Testis (tissue), 2 donors: ENCODE results near the gene DSN1.

Experiments used
- CTCF ChIP-seq, 3 experiments: fragments of 450-650 bp in 2 of 3; fragments of 200-600 bp in 1 of 3; sonication (generic) in 1 of 3; IDR thresholded peaks; one replicate each; pipeline ENCODE4 v1.5.1; 2016 to 2019; ENCODE audit warnings: antibody characterized with exemption in 3 of 3, mild to moderate bottlenecking in 2 of 3, moderate library complexity in 1 of 3
- POLR2A ChIP-seq: fragments of 450-650 bp; IDR thresholded peaks from one replicate; pipeline ENCODE4 v1.6.1; 2017; ENCODE audit warnings: antibody characterized with exemption, mild to moderate bottlenecking, moderate library complexity

DNA sequence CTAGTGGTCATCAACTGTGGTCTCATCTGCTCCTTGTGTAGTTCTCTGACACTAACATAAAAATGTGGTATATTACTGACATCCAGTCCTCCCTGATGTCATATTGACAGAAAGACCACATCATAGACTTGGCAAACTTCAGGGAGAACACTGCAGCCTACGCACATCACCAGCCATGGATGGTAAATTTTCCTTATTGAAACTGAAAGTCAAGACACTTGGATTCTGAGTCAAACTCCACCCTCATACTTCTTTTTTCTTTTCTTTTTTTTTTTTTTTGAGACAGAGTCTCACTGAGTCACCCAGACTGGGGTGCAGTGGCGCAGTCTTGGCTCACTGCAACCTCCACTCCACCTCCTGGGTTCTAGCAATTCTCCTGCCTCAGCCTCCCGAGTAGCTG is 53.1 kb downstream of the DSN1 start:
- TF ChIP-seq CTCF (IDR thresholded peaks at IDR 0.05): no peak
- TF ChIP-seq POLR2A: no peak
